ENCODE data around the gene RAP1GDS1.
"Not testable (repeated sequence)": the region's sequence is repeated elsewhere in the genome, so short reads cannot be mapped to it uniquely, and the experiment has no call there.

Gene RAP1GDS1

DNA sequence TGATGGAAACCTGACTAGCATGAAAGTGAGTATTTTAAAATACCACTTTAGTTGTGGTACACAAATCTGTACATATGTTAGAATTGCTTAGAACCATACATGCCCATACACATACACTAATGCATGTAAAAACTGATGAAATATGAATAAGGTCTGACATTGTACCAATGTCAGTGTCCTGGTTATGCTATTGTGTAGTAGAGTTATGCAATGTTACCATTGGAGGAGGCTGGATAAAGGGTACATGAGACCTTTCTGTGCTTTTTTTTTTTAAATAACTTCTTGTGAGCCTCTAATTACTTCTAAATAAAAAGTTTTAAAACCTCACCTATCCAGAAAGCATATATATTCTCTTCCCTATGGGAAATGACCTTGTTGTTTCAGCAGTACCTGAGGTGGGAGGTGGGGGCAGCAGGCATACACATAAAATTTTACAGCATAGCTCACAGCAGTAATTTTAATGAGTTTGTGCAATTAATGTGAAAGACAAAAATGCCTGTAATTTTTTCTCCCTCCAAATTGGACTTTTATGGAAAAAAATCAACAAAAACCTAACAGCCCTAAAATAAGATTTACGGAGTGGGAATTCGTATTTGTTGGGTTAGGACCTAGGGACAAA is 97.6 kb downstream of the RAP1GDS1 start:
- no peak for DNase-seq

DNA sequence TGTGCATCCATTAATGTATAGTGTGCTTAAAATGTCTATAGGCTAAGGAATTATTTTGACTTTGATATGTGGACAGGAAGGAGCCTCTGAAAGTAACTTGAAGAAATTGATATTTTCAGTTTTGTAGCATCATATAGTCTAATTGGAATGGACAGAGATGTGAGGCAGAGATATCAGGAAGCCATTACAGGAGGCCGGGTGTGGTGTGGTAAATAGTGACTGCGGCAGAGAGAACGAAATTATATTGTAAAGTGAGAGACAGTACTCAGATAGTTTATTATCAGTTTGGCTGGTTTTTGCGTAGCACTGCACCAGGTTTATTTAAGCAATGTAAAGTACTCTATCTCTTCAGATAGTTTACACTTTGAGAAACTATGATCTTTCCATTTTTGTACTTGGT is 98.5 kb downstream of the RAP1GDS1 start:
- DNase-seq, result no peak

- DNase-seq, result no peak
These were observed 102.2 kb downstream of the RAP1GDS1 start for GRCh38 chr4:98363431-98363830.

GRCh38 chr4:98366275-98366674 is 105.1 kb downstream of the RAP1GDS1 start:
- DNase-seq, result not testable (repeated sequence)

- DNase-seq, result not testable (repeated sequence)
These were observed 106.8 kb downstream of the RAP1GDS1 start for GRCh38 chr4:98368000-98368399.

GRCh38 chr4:98369322-98369721 is 108.1 kb downstream of the RAP1GDS1 start:
- no peak for DNase-seq

DNA sequence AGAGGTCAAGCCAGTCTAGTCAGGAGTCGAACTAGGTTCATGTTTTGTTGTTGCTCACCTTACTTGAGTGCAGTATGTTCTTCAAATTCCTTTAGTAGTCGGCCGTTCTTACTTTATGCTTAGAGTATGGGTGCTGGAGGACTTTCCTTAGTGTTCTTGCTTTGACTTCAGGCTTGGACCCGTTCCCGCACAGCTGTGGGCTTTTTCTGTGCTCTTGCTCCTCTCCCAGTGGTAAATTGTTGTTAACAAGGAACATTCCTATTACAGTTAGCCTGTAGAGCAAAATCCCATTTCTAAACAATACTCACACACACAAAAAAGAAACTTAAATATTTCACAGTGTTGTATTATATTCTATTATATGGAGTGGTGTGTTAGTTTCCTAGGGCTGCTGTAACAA is 113.5 kb downstream of the RAP1GDS1 start:
- no peak for DNase-seq

DNA sequence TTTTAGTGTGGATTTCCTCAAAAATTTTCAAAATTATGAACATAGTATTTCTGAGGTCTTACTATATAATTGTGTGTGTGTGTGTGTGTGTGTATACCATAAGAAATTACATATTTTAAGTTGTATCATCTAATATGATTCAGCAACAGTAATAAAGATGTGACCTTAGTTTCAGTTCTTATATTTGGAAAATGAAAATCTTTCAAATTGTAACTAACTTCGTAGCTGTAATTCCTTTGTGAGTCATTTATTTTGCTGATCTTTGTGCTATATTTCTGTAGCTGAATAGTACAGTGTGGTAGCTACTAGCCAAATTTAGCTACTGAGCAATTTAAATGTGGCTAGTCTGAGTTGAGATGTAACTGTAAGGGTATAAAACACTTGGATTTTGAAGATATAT is 116.4 kb downstream of the RAP1GDS1 start:
- DNase-seq, result no peak

GRCh38 chr4:98381306-98381705 is 120.1 kb downstream of the RAP1GDS1 start:
- no peak for DNase-seq

- DNase-seq, result no peak
These were observed 122.4 kb downstream of the RAP1GDS1 start for GRCh38 chr4:98383431-98384106.

- DNase-seq, result no peak
These were observed 124.6 kb downstream of the RAP1GDS1 start for GRCh38 chr4:98385831-98386230.

DNA sequence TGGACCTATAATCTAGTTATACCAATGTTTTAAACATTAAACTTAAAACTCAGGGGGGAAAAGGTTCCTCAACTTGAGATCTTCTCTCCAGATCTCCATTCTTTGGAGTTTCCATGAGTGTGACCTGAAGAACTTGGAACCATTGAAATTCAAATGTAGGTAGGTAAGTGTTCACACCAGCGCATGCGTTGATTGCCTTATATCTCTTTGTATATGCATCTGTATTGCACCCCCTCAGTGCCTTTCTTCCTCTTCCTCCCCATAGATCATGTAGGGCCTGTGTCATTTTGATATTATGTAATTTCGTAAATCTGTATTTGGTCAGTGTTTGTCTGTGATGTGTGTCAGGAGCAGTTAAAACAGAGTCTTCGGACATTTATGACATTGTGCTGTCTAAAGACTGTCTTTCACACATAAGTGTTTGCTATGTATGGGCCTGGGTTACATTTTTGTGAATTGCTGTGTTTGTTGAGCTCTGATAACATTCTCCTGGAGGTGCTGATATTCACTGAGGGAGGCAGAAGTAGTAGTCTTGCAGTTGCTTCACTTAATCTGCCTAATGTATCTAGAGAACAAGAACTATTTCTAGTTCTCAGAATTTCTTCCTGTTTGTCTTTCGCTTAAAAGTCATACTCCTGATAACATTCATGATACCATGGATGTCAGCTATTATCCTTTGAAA is 126.3 kb downstream of the RAP1GDS1 start:
- no peak for DNase-seq

DNA sequence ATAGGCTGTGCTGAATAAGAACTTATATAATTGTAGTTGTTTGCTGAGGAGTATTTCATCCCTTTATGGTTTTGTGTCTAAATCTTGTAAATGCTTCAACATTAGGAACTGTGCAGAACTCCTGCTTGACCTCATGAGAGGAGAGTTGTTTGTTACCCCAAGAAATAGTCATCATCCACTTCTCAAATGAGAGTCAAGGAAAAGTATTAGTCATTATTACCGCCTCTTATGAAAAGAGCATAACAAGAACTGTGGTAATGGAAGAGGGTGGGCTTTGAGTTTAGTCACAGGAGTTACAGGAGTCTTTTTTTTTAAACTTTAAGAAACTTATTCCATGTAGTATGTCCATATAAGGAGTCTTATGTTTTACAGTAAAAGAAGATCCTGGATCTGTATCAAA is 132.9 kb downstream of the RAP1GDS1 start:
- no peak for DNase-seq

DNA sequence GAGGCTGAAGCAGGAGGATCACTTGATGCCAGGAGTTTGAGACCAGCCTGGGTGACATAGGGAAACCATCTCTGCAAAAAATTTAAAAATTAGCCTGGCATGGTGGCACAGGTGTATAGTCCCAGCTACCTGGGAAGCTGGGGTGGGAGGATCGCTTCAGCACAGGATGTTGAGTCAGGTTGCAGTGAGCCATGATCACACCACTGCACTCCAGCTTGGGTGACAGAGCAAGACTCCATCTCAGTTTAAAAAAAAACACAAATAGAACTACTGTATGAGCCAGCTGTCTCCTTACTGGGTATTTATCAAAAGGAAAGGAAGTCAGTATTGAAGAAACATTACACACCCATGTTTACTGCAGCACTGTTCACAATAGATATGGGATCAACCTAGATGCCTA is 138.7 kb downstream of the RAP1GDS1 start:
- no peak for DNase-seq

DNA sequence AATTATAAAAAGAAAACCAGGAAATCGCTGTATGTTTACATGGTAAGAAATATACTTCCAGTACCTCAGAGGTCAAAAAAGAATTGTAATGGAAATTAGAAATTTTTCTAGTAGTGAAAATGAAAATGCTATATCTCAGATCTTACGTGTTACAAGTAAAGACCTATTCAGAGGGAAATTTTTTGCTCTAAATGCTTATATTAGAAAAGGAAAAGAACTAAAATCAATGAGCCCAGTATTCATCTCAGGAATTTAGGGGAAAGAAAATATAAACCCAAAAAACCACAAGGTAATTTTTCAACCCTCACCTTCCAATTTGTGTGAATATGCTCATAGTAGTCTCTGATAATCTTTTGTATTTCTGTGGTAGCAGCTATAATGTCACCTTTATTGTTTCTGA is 145.6 kb downstream of the RAP1GDS1 start:
- no peak for DNase-seq

GRCh38 chr4:98411731-98412130 is 150.5 kb downstream of the RAP1GDS1 start:
- no peak for DNase-seq

GRCh38 chr4:98416844-98417243 is 155.7 kb downstream of the RAP1GDS1 start:
- DNase-seq, result no peak

- DNase-seq, result not testable (repeated sequence)
These were observed 159.0 kb downstream of the RAP1GDS1 start for GRCh38 chr4:98420151-98420550.

GRCh38 chr4:98421111-98421510 is 159.9 kb downstream of the RAP1GDS1 start:
- no peak for DNase-seq

GRCh38 chr4:98423009-98423408 is 161.8 kb downstream of the RAP1GDS1 start:
- DNase-seq, result no peak

GRCh38 chr4:98430708-98431403 is 169.7 kb downstream of the RAP1GDS1 start:
- DNase-seq, result no peak

DNA sequence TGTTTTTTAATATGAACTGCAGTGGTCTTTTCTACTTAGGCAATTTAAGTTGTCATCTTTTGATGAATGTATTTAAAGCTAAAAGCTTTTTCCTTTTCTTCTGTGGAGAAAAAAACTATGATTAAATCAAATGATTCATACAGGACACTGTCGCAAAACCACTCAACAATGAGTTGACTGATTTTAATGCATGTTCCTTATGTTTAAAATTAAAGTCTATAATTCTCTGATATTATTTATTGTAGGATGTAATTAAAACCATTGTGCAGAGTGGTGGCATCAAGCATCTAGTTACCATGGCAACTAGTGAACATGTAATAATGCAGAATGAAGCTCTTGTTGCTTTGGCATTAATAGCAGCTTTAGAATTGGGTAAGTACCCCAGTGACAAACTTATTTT is 172.5 kb downstream of the RAP1GDS1 start:
- no peak for DNase-seq

DNA sequence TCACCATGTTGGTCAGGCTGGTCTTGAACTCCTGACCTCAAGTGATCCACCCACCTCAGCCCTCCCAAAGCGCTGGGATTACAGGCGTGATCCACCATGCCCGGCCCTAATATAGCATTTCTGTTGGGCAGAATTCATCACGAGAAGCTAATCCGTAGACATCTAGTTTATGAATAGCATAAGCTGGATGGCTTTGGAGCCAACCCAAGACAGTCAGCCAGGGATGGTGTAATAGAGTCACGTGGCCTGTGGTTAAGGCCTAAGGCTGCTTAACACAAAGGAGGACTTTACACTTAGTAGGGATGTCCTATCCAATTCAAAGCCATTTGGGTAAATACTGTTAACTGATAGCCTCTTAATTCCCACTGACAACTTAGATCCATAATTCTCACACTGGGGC is 173.6 kb downstream of the RAP1GDS1 start:
- DNase-seq, result no peak

- no peak for DNase-seq
These were observed 183.2 kb downstream of the RAP1GDS1 start for GRCh38 chr4:98444371-98444770.

Data from activated naive CD4-positive, alpha-beta T cell treated with anti-CD3 and anti-CD28 coated beads, Interleukin-2, amount 50 U/mL, for 16 hours (primary cell).